Left kidney (tissue), 2 donors: Measurements from ENCODE around the gene CES4A. TPM values are rescaled to one million over a fixed set of nuclear protein-coding genes. Genes with fewer than 3 reads are reported as not detected.
"Not testable (repeated sequence)": the region's sequence is repeated elsewhere in the genome, so short reads cannot be mapped to it uniquely, and the experiment has no call there.

Experiments
- DNase-seq: peaks from one replicate; pipeline ENCODE4 v3.0.0-alpha.2; 2013
- polyA plus RNA-seq: library from polyadenylated mRNA; unstranded; fragments of 120-200 nt; gene quantifications from one replicate; pipeline ENCODE4 v1.2.1, GENCODE V29; 2013; ENCODE audit not compliant: insufficient read length

CES4A gene
- polyA plus RNA-seq, 1 donor, result 12.4 TPM

DNA sequence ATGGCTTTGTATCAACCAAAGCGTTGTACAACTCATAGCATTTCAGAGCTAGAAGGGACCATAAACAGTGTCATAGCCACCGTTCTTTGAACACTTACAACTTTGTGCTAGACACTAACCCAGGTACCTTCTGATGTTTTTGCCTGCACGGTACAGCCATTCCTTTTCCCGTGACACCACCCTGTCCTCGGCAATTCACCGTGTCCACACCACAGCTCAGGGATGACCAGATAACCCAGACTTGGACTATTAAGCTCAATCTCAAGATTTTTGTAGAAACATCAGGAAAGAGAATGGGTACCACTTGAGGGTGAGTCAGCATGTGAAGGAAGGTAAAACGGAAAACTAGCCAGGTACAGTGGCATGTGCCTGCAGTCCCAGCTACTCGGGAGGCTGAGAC, 30.8 kb downstream of the CES4A start:
- no peak for DNase-seq

DNA sequence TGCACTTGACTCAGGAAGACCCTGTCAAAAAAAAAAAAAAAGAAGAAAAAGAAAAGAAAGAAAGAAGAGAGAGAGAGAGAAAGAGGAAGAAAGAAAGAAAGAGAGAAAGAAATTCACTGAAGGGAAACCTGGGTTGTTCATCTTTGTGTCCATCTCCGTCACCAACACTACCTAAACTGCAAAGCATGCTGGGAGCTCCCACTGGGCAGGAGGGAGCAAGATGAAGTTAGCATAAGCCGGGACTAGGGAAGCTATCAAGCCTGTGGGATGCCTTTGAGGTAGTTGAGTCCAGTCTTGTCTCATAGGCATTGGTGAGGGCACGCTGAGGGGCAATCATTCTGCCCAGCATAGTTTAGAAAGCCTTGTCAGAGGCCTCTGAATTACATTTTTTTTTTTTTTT, 32.9 kb downstream of the CES4A start:
- DNase-seq, result no peak

GRCh38 chr16:67022531-67023214, 34.3 kb downstream of the CES4A start:
- DNase-seq, result no peak

DNA sequence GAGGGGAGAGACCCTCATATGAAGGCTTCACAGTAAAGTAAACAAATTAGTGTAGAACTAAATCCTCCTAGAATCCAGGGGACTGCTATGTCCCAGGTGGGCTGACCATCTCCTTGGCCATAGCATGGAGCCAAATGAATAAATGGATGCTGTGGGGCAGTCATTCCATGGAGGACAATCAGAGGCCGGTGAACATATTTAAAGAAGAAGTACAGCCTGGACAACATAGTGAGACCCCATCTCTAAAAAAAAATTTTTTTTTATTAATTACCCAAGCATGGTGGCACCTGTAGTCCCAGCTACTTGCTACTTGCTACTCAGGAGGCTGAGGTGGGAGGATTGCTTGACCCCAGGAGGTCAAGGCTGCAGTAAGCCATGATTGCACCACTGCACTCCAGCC, 35.3 kb downstream of the CES4A start:
- no peak for DNase-seq

DNA sequence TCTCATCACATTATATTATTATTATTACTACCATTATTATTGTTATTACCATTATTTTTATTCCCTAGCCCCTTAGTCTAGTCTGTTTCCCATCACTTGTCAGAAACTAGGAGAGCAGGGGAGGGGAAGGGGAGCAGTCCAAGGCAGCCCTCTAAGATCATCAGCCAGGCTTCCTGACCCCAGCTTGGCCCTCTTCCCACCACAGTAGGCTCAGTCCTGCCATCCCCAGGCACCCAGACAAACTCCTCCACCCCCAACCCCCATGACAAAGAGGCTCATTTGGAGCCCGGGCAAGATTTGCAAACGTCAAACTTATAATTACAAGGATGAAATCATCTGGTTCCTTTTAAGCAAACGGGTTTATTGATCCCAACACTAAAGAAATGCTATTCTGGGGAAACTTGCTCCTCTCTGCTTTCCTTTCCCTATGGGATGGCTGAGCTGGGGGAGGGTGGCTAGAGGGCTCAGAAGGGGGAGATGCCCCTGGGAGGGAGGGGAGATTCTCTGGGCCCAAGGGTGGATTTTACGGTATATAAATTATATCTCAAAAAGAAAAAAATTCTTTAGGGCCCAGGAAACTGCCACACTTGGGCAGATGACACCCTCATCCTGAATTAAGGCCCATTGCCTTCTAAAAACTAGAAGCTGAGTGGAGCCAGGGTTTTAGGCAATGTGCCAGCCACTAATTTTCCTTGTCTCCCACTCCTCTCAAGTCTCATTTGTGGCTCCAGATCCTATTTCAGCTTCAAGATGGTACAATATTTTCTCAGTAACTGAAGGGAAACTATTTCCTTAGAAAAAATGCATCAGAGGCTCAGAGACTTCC, 36.2 kb downstream of the CES4A start:
- no peak for DNase-seq

DNA sequence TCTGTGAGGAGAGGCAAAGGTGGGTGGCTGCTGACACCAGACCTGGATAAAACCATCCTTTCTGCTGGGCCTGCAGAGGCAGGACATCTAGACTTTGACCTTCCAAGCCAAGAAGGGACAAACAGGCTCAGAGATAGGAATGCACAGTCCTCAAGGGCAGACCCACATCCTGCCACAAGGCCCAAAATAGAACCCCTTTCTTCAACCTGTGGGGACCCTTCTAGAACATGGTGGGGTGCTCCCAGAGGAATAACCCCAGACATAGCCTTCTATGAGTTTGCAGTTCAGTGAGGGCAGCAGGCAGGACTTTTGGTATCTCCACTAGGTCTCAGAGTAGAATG, 36.8 kb downstream of the CES4A start:
- DNase-seq, result no peak

- no peak for DNase-seq
Observed at GRCh38 chr16:67026570-67026969, 38.2 kb downstream of the CES4A start.

- DNase-seq, result no peak
Observed at GRCh38 chr16:67027046-67027445, 38.7 kb downstream of the CES4A start.

- no peak for DNase-seq
Observed at GRCh38 chr16:67028167-67028695, 39.8 kb downstream of the CES4A start.

DNA sequence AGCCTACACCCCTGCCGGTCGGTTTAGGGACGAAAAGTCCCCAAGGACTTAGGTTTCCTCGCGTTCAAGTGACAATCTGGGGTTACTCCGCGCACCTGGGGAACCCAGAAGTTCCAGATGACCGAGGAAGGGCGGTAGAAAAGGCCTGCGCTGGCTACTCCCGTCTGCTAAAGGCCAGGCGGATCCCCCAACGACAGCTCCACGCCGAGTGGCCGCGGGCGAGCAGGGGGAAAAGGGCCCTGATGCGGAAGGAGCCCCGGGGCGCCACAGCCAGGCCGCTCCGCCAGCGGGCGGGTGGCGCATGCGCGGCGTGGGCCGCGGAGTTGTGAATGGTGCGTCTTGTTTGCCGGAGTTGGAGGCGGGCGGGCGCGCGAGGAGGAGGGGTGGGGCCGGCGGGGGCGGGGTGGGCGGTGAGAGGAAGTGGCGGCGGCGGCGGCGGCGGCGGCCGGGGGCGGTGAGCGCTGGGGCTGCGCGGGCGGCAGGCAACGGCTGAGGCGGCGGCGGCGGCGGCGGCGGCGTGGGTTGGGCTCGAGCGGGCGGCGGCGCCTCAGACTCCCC, 40.4 kb downstream of the CES4A start, which contains the start of gene CBFB:
Gene CBFB (plus strand): TSS at position 454 of the 558 bp plus-strand sequence. CDS start 259 bp downstream, outside the sequence.
- DNase-seq, result peak; percentile 90

DNA sequence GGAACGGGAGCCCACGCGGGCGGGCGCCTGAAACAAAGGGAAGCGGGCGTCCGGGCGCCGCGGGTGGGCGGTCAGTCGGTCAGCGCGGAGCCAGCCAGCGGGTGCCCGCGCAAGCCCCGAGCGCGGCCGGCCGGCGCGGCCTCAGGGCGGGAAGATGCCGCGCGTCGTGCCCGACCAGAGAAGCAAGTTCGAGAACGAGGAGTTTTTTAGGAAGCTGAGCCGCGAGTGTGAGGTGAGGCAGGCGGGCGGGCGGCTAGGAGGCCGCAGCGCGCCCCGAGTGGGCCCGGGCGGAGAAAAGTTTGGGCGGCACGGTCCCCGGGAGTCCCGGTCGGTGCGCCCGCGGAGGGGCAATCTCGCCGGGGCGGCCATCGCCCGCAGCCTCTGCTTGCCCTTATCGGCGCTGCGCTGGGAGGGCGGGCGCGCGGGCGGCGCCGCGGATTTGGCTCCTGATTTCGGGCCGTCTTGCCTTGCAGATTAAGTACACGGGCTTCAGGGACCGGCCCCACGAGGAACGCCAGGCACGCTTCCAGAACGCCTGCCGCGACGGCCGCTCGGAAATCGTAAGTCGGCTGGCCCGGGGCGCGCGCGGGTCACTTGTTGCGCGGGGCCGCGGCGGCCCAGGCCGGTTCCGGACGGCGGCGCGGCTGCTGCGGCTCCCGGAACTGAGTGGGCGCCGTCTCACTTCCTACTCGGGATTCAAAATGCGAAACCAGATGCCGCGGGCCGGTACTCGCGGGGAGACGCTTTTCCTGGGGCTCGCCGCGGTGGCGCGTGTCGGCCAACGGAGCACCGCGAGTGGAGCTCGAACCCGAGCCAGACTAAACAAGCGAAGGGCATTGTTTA, 41.1 kb downstream of the CES4A start:
- DNase-seq, result peak; percentile 44

GRCh38 chr16:67030221-67030962, 42.0 kb downstream of the CES4A start:
- no peak for DNase-seq

DNA sequence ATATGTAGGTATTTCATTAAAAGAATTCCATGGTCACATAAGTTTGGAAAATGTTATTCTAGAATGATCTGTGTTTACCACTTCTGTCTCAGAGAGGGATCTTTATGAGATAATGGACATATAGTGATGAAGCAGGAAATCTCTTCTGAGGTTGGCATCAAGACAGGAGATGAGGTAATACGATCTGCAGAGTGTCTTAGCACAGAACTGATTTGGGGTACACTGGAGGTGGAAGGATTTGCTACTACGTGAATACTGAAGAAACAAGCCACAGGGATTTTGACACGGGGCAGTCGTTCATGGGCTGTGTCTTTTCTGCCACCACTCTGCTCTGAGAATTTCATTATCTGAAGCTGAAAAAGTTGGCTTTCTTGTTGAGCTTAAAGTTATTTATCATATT, 46.1 kb downstream of the CES4A start:
- DNase-seq, result no peak

- DNase-seq, result no peak
Observed at GRCh38 chr16:67035364-67035763, 47.0 kb downstream of the CES4A start.

DNA sequence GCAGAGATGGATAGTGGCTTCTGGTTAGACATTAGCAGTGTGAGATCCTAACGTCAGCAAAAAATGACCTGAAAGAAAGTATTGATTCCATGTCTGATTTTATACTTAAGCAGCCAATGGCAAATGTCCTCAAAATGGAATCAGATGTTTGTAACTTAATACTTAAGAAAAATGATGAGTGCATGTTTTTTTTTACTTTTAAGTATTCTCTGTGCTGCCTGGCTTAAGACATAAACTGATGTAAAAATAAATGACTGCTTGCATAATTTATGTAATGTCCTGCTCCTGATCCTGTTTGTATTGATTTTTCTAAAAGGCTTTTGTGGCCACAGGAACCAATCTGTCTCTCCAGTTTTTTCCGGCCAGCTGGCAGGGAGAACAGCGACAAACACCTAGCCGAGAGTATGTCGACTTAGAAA, 47.9 kb downstream of the CES4A start:
- no peak for DNase-seq

DNA sequence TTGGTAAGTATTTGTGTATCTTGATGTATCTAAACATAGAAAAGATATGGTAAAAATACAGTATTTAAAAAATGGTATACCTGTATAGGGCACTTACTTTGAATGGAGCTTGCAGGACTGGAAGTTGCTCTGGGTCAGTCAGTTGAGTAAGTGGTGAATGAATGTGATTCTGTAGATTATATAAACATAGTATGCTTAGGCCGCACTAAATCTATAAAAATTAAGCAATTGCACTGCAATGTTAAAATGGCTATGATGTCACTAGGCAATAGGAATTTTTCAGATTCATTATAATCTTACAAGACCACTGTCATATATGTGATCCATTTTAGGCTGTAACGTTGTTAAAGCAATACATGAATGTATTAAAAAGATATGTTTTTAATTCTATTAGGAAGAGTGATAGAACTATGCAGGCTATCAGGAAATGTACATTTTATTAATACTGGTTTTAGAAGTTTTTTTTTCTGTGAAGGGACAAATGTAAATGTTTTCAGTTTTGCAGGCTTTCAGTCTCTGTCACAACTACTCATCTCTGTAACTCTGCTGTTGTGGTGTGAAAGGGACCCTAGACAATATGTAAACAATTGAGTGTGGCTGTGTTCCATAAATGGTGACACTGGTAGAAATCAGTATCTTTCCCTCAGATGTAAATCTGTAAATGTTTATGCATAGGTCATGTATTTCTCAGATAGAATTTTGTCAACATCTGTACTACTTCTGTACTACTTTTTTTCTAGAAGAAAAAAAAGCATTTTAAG, 51.1 kb downstream of the CES4A start:
- no peak for DNase-seq

GRCh38 chr16:67040166-67040565, 51.8 kb downstream of the CES4A start:
- no peak for DNase-seq

- no peak for DNase-seq
Observed at GRCh38 chr16:67040906-67041305, 52.5 kb downstream of the CES4A start.

GRCh38 chr16:67041520-67041919, 53.1 kb downstream of the CES4A start:
- not testable (repeated sequence) for DNase-seq

- no peak for DNase-seq
Observed at GRCh38 chr16:67043420-67043819, 55.0 kb downstream of the CES4A start.

DNA sequence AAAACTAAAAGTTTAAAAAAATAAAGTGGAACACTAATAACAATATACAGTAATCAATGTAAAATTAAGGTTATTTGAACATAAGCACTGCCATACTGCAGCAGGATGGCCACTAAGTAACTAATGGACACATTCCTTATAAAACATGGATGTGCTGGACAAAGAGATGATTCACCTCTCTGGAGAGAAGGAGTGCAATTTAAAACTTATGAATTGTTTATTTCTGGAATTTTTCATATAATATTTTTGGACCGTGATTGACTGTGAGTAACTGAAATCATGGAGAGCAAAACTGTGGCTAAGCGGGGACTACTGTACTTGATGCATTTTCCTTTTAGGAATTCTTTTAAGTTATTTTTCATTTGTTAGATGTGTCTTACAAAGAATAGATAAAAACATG, 62.4 kb downstream of the CES4A start:
- no peak for DNase-seq
